GM18511 (cell line): Measurements from ENCODE around the gene RNF145.
"Not testable (repeated sequence)": the region's sequence is repeated elsewhere in the genome, so short reads cannot be mapped to it uniquely, and the experiment has no call there.

ENCODE experiments used
- ATAC-seq: cut with Tn5 transposase; IDR thresholded peaks from one replicate; pipeline ENCODE4 v1.9.1; 2021; ENCODE audit warnings: mild to moderate bottlenecking, moderate library complexity; ENCODE audit not compliant: unreplicated experiment

Gene RNF145, protein sequence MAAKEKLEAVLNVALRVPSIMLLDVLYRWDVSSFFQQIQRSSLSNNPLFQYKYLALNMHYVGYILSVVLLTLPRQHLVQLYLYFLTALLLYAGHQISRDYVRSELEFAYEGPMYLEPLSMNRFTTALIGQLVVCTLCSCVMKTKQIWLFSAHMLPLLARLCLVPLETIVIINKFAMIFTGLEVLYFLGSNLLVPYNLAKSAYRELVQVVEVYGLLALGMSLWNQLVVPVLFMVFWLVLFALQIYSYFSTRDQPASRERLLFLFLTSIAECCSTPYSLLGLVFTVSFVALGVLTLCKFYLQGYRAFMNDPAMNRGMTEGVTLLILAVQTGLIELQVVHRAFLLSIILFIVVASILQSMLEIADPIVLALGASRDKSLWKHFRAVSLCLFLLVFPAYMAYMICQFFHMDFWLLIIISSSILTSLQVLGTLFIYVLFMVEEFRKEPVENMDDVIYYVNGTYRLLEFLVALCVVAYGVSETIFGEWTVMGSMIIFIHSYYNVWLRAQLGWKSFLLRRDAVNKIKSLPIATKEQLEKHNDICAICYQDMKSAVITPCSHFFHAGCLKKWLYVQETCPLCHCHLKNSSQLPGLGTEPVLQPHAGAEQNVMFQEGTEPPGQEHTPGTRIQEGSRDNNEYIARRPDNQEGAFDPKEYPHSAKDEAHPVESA

DNA sequence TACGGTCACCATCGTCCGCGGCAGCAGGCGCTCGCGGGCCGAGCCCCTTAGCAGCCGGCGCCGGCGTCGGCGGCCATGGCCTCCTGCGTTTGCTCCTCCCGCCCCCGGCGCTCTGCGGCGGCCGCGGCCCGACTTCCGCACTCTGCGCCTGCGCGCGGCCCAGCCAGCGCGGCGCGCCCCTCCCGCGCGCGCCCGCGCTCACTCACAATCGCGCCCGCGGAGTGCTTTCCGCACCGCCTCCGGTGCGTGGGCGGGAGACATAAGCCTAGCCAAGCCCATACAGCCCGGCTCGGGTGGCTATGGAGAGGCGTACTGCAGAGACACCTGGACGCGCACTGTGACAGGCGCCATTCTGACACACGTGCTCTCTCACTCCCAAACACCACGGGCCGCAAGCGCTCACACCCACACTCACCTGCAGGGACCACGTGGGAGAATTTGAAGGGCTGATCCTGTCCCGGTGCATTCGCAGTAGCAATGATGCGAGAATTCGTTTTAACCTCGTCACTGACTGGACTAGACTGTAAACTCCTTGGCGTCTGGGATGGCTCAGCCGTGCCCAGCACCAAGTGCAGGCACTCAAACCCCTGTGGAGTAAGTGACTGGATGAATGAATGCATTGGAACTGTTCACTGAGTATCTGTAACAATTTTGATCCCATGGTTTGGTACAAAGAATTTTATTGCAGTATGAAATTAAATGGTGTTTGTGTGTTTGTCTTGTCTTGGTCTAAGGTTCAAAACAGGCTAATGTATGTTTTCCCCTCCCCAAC, at the start of gene RNF145:
TSS of gene RNF145 (minus strand) at position 116 of the 772 bp plus-strand sequence. CDS start 5,936 bp downstream, outside the sequence.
- peak; percentile 74 for ATAC-seq

DNA sequence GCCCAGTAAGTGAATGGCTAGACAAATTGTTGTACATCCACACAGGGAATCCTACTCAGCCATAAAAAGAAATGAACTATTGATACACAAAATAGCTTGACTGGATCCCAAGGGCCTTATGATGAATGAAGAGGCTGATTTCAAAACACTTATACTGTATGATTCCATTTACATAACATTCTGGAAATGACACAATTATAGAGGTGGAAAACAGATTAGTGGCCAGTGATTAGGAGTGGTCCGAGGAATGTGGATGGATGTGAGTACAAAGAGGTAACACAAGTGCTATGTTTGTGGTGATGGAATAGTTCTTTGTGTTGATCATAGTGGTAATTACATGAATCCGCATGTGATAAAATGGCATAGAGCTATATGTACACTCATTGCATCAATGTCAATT, 49.0 kb upstream of the RNF145 start:
- no peak for ATAC-seq

DNA sequence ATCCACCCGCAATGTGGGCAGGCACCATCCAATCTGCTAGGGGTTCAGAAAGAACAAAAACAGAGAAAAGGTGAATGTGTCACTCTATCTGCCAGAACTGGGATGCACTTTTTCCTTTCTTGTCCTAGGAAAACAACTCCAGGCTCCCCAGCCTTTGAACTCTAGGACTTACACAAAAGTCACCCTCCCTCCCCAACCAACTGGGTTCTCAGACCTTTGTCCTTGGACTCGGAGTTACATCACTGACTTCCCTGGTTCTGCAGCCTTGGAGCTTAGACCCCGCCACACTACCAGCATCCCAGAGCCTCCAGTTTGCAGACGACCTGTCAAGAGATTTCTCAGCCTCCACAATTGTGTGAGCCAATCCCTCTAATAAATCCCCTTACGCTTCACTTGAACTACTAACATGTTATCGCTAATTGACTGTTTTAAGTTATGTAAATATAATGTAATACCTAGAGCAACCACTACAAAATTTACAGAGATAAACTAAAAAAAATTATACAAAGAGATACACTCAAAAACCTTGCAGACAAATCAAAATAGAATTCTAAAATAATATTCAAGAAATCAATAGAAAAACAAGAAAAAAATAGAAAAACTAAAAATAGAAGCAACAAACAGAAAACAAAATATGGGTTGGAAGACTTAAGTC, 48.4 kb upstream of the RNF145 start:
- ATAC-seq = no peak

DNA sequence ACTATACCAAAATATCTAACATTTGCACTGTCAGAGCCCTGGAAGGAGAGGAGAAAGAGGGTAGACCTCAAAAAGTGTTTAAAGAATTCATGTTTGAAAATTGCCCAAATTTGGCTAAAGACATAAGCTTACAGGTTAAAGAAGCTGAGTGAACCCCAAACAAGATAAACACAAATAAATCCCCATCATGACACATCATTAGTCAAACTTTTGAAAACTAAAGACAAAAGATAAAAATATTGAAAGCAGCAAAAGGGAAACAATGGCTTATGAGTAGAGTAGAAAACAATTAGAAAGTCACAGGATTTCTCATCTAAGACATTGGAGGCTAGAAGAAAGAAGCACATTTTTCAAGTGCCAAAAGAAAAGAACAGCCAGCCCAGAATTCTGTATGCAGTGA, 47.7 kb upstream of the RNF145 start:
- no peak for ATAC-seq

DNA sequence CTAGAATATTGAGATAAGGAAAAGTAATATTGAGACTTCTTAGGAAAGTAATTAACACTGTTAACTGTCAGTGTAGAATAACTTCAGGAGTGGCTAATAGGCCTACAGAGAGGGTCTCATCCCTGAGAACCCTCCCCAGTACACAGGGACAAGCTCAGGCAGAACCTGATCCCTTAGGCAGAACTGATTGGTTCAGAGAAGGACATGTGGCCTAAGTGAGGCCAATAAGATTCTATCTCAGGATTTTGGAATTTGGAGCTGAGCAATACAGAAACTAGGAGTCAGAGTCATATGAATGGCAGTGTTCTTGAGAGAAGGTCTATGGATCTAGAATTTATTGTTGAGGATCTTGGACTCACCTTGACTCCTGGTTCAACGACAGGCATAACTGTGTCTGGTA, 42.8 kb upstream of the RNF145 start:
- no peak for ATAC-seq

DNA sequence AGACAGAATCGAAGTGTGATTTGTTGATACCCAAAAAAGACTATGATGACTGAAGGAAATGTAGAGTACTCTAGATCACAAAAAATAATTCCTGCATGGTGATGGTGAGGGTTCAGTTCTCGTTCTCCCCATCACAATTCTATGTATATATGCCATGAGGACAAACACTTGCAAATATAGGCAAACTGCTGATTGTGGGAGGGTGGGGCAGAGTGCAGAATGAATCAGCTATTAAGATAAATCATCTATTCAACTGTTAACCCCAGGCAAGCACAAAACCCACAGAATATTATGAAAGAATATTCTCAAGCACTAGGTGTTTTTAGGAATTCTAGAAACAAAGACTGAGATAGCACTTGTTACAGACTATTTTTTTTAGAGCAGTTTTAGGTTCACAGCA, 39.8 kb upstream of the RNF145 start:
- ATAC-seq = no peak

DNA sequence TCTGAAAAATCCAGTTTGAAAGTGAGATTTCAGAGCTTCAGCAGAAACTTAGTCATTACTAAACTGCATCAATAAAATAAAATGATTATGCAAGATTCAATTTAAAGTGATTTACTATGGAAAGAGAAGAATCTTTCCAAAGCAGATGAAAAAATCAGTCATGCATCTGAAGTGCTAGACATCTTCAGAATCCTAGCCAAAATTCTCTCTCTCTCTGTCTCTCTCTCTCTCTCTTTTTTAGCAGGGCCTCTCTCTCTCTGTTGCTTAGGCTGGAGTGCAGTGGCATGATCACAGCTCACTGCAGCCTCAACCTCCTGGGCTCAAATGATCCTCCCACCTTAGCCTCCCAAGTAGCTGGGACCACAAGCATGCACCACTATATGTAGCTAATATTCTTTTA, 35.5 kb upstream of the RNF145 start:
- no peak for ATAC-seq

DNA sequence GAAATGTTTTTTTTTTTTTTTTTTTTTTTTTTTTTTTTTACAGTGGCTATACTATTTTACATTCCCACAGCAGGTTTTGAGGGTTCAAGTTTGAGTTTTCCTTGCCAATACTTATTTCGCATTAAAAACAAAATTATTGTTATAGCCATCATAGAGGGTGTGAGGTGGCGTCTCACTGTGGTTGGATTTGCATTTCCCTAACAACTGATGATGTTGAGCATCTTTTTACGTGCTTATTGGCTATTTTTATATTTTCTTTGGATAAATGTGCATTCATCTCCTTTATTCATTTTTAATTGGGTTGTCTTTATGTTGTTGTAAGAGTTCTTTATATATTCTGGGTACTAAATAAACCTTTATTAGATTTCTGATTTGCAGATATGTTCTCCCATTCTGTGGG, 34.8 kb upstream of the RNF145 start:
- ATAC-seq = no peak

DNA sequence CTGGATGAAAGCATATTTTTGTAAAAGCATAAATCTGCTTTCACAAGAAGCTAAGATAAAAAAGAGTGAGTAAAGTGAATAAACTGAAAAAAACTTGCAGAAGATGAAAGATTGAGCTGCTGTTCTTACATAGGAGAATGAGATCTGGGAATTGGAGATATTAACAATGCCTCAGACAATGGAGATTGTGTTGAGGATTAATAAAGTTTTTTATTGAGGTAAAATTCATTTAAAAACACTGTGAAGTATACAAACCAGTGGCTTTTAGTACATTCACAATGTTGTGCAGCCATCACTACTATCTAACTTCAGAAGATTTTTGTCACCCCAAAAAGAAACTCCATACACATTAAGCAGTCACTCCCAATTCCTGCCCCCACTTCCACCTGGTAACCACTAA, 34.0 kb upstream of the RNF145 start:
- ATAC-seq = no peak

DNA sequence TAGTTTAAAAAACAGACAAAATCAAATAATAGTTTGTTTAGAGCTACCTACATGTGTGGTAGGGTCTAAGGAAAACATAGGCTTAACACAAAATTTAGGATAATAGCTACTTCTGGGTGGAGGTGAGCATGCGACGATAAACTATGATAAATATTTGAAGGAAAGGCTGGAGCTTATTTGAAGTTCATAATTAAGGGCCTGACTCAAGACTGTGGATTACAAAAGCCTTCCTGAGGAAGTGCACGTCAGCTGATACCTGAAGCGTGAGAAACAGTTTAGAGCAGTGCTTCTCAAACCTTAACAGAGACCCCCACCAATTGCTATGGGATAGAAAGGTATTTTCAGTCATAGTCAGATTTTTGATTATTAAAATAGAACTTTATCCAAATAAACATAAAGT, 33.3 kb upstream of the RNF145 start:
- no peak for ATAC-seq

DNA sequence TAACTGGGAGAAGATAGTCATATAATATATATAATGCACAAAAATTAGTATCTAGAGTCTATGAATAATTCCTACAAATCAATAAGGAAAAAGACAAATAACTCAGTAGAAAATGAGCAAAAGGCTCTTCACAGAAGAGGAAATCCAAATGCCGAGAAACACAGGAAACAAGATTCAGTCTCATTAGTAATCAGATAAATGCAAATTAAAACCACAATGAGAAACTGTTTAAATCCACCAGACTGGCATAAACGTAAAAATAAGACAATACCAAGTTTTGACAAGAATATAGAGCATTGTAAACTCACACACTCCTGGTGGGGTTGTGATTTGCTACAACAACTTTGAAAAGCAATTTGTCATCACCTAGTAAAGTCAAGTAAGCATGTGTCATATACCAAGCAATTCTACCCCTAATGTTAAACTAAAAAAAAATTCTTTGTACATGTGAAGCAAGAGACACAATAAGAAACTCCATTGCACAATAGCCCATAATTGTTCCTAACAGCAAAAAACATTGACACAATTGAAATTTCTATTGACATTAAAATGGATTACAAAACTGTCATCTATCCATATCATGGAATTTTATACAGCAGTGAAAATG, 32.7 kb upstream of the RNF145 start:
- ATAC-seq = no peak

DNA sequence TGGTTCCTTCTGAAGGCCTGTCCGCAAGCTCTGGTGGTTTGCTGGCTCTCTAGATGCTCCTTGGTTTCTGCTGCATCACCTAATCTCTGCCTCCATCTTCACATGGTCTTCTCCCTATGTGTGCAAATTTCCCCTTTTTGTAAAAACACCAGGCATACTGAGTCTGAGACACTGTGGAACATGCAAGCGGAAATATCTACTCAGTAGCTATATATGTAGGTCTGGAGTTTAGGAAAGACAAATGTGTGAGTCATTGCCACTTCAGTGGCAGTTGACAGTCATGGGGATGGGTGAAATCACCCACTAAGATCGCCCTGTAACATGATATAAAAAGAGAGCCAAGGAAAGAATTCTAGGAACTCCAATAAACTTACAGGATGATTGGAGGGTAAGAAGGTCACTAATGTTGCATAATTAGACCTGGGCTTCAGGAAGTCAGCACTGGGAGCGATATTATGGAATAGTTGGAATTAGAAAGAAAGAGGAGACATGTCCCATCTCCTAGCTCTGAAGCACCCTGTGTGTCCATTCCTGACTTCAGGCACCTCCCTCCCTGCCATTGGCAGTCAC, 31.0 kb upstream of the RNF145 start:
- ATAC-seq = no peak

DNA sequence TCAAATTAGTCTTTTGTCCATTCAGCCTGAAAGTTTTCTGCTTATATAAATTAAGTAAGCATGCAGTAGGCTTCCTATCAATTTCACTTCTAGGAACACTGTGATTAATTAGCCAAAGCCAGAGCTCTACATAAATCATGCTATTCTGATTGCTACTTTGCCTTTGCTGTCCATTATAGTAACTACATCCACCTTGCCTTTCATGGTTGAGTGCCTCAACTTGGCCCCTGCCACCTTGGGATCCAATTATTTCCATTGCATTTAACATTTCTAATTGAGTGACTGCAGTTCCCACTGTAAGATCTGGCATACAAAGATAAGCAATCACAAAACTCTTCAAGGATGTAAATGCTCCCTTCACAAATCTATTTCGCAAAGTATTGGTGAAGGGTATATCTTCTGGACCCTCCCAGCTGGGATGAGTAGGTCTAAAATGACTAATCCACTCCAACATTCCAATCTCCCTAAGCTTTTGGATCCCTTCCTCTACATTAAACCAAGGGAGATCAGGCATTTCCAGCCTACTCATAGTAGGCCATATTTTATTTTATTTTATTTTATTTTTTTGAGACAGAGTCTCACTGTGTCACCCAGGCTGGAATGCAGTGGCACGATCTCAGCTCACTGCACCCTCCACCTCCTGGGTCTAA, 26.6 kb upstream of the RNF145 start:
- ATAC-seq = not testable (repeated sequence)

DNA sequence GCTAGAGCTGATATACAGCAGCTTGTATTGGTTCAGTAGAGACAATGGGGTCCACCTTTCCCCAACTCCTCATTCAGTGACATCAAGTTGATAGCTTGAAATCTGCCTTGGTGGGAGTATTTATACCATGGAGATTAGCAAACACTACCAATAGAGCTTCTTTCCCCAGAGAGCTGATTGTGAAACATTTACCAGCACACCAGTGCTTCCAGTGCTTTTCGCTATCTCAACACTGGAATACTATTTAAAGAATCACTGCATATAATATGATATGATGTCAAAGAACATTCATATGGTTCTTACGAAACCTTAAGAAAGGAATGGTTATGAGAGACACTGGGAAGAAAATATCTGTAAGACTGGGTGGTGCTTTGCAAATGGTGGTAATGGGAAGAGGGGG, 21.8 kb upstream of the RNF145 start:
- ATAC-seq = no peak

DNA sequence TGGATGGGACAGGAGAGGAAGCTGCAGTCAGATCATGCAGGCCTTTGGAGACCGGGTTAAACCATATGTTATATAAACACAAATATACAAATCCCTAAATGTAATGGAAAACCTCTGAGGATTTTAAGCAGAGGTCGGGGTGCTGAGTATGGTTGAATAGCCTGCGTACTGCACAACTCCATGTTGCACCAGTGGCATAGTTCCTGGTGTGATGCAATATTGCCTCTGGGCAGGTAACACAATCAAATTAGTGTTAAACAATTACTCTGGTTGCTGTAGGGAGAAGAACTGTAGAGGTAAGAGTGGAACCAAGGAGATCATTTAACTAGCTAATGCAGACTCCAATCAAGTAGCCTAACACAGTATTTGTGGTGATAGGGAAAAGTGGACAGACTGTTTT, 21.3 kb upstream of the RNF145 start:
- no peak for ATAC-seq

DNA sequence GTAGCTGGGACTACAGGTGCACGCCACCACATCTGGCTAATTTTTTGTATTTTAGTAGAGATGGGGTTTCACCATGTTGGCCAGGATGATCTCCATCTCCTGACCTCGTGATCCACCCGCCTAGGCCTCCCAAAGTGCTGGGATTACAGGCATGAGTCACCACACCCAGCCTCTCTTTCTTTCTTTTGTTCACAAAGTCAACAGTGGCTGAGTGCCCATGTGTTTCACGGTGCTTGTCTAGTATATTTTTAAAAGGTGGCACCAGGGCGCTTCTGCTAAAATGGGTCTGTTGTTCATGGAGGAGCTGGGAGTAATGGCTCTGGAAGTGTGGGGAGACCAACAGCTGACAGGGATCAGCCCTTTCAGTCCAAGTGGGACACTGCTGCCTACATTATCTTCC, 18.7 kb upstream of the RNF145 start:
- ATAC-seq = not testable (repeated sequence)

DNA sequence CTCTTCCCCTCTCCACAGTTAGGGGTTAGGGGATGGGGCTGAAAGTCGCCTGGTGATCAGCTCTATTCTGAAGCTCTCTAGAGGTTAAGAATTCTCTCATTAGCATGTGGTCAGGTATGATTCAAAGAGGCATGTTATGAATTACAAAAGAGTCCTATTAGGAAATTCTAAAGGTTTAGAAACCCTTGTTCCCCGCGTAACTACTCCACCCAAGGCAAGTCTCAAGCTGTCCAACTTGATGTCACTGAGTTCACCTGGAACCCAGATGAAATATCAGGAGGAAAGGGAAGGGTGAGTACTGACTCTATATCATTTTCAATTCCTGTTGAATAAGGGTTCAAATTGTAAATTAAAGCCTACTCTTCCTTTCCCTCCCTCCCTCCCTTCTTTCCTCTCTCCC, 18.1 kb upstream of the RNF145 start:
- ATAC-seq = no peak

DNA sequence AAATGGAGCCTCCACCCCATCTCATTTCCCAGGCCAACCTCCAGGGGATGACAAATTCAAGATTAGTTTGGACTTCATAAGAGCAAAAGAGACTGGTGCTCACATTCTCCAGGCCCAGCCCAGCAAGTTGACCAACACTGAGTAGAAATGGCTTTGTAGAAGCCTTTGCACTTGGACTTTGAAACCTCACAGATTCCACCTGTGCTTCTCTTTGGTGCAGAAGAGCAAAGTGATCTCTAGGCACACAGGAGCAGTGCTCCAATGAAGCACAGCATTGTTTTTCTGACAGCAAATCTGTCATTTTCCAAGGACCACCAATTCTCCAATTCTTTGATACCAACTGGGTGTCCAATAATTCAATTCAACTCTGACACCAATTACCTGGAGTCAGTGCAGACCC, 17.1 kb upstream of the RNF145 start:
- no peak for ATAC-seq

DNA sequence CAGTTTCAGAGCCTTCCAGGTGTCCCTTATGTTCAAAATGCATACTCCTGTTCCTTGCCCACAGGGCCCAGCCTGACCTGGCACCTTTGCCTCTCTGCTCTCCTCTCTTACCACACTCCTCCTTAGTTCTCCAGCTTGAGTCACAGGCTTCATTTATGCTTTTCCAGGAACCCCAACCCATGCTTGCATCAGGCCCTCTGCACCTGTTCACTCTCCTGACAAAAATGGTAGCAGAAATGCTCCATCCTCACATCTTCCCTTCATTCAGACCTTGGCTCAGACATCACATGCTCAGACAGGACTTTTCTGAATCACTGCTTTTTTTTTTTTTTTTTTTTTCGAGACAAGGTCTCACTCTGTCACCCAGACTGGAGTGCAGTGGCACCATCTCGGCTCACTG, 15.1 kb upstream of the RNF145 start:
- no peak for ATAC-seq

DNA sequence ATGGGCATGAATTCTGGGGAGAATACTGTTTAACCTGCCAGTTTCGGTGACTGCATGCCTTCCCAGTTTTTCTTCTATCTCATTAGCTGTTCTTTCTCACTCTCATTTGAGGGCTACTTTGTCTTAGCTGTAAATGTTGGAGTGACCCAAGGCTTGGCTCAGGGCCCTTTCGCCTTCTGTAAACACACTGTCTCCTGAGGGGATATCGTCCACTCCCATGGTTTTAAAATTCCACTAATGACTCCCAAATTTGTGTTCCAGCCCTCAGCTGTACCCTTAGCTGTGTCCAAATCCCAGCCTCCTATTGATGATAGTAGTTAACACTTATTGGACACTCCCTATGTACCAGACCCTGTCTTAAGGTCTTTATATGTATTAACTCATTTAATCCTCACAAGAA, 14.1 kb upstream of the RNF145 start:
- ATAC-seq = no peak
